Endometrium (tissue), 2 donors: ENCODE measurements around the gene XYLB.

ENCODE experiments used
- FAIRE-seq: peaks from 2 replicates; lab custom pipeline; 2012; peaks lifted over from hg19 to GRCh38; lab: Jason Lieb, UNC
- donor health status: control.
- donor health status: control.

The XYLB gene

DNA sequence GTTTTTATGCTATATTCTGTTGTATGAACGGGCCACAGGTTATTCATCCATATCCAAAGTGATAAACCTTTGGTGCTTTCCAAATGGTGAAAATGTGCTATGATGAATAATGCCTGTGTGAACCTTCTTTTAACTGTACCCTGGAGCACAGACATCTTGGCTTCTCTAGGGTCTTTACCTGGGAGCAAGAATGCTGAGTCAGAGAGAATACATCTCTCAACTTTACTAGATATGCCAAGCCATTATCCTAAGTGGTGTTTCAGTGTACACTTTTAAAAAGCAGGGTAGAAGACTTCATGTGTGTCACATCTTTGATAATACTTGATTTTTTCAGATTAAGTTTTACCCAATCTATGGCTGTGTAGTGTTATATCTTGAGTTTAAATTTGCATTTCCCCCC lies 23.5 kb upstream of the XYLB start:
- FAIRE-seq: no peak

DNA sequence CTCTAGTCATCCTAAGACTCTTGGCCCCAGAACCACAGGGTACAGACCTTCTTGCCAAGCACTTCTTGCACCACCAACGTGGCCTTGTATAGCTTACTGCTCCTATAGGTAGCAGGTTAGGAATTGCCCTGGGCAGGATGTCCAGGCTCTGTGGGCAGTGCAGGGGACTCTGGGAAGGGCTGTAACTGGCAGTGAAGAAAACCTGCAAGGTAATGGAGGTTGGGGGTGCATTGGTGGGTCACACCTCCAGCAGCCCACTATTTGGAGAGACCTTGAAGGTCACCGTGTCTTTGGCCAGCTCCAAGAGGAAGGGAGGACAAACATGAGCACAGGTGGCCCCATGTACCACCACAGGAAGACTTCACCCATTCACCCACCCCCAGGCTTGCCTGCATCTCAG lies 21.3 kb upstream of the XYLB start:
- no peak for FAIRE-seq

DNA sequence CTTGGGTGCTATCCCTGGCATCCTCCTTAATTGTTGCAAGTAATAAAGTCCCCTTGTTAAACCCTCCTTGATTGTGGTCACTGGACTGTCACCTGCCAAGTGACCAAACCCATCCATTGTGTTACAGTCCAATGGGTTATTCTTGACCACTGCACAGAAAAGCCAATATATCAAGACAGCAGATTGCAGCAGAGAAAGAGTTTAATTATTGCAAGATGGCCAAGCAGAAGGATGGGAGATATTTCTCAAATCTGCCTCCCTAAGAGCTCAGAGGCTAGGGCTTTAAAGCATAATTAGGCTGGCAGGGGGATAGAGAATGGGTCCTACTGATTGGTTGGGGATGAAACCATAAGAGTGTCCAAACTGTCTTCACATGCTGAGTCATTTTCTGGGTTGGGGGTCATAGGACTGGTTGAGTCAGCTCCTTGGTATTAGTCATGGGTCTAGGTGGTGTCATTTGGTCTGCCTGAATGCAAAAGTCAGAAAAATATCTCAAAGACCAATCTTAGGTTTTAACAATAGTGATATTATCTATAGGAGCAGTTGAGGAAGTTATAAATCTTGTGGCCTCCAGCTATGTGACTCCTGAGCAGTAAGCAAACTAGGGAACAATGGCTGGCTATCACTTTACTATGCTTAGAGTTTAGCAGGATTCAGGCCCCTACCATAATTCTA lies 19.1 kb upstream of the XYLB start:
- FAIRE-seq: no peak

DNA sequence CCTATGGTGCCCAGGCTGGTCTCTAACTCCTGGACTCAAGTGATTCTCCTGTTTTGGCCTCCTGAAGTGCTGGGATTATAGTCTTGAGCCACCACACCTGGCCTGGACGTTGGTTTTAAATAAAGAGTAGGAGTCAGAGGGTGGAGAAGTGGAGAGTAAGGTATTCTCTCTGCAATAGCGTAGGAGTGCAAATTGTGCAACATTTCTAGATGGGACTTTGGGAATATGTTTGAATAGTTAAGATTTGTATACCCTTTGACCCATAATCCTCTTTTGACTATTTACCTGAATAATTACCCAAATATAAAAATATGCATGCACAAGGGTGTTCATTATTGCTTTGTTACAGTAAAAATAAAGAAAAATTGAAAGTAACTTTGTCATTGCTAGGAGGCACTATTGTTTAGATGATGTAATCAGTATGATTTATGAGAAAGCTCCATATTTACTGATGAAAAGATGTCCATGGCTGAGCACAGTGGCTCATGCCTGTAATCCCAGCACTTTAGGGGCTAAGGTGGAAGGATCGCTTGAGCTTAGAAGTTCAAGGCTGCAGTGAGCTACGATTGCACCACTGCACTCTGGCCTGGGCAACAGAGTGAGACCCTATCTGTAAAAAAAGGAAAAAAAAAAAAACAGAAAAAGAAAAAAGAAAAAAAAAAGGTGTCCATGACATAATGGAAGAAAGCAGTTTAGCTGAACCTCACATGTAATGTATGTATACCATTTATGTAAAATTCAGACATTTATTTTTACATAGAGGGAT lies 15.1 kb upstream of the XYLB start:
- FAIRE-seq: no peak

DNA sequence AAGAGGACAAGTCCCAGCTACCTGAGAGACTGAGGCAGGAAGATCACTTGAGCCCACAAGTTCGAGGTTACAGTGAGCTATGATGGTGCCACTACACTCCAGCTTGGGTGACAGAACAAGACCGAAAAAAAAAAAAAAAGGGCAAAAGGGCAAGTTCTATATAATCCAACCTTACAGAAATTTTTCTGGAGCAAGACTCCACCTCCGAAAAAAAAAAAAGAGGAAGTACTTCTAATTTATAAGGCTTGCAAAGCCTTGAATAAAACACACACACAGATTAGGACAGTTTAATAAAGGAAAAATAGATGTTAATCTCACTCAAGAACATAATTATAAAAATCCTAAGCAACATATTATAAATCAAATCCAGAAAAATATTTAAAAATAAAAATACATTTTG lies 14.4 kb upstream of the XYLB start:
- no peak for FAIRE-seq

DNA sequence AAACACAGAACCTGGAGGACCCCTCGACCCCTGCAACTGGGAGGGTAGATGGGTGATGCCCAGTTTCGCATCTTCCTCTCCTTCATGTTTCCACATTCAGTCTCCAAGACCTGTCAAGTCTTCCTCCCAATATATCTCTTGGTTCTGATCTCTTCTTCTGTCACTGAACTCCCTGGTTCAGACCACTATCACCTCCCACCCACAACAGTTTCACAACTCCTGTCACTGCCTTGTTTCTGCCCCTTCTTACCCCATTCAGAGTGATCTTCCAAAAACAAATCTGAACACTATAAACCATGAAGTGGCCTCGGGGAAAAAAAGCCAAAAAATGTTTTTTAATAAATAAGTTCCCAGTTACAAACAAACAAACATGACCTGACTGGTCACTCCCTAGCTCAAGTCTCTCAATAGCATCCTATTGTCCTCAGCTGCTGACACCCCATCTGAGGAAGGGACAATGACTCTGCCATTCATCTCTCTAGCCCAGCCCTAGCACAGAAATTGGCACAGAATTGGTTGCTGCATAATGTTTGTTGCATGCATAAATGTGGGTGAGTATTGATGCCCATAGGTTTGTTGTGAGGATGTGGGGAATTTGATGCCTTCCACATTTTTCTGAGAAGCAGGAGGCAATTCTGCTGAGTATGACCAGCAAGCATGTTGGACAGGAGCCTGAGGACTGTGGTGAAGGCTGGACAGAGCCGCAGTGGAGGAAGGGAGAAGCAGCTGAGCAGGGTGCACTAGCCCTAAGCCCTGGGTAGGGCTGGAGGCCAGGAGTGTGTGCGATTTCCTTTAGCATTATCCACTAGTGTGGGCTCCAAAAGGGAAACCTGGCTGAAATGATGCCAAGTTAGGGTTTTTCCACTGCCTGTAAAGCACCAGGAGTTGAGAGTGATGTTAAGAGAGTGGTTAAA lies 12.2 kb upstream of the XYLB start:
- no peak for FAIRE-seq

DNA sequence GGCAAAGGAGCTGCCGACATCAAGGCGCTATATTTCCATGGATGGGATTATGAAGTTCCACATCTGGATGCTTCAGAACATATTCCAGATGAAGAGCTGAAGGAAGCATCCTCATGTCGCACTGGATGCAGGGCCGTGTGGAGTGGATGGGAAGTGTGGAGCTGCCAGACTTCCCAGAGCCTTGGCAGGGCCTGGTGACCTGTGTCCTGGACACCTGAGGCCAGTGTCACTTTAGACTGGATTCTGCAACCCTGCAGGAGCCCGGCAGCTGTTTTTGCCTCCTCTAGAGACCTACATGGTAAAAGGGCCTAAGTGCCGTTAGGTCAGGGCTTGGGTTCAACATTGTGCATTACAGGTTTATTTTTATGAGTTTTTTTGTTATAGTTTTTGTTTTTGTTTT lies 11.3 kb upstream of the XYLB start:
- no peak for FAIRE-seq

DNA sequence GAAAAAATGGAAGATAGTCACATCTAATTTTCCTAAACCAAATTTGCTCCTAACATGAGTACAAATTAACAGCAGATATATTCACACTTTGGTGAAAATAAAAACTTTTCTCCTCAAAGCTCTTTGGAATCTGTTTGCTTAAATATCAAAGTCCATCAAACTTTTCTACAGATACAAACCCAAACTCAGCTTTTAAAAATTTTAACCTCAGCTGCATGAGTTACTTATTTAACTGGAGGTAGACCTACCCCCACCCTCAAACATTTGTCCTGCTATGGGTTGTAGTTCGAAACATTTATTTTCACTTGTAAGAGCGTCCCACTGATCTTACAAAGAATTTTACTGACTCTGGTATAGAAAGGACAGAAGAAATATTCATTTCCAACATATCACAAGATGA lies 8.9 kb upstream of the XYLB start:
- FAIRE-seq: no peak

DNA sequence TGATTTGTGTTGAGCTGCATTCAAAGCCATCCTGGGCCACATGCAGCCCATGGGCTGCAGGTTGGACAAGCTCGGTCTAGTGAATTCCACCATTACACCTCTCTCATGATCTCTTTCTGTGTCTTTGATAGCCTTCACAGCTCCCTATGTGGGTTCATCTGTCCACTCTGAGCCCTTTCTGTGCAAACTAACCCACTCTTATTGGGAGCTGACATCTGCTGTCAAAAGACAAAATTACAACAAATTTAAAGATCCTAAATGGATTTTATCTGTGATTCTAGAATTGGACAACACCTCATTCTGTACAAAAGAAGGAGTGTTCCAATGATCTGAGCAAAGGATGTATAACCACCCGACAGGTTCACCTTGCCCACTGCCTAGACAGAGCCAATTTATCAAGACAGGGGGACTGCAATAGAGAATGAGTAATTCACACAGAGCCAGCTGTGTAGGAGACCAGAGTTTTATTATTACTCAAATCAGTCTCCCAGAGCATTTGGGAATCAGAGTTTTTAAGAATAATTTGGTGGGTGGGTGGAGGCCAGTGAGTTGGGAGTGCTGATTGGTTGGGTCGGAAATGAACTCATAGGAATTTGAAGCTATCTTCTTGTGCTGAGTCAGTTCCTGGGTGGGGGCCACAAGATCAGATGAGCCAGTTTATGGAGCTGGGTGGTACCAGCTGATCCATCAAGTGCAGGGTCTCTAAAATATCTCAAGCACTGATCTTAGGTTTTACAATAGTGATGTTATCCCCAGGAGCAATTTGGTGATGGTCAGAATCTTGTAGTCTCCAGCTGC lies 2.6 kb upstream of the XYLB start:
- no peak for FAIRE-seq

DNA sequence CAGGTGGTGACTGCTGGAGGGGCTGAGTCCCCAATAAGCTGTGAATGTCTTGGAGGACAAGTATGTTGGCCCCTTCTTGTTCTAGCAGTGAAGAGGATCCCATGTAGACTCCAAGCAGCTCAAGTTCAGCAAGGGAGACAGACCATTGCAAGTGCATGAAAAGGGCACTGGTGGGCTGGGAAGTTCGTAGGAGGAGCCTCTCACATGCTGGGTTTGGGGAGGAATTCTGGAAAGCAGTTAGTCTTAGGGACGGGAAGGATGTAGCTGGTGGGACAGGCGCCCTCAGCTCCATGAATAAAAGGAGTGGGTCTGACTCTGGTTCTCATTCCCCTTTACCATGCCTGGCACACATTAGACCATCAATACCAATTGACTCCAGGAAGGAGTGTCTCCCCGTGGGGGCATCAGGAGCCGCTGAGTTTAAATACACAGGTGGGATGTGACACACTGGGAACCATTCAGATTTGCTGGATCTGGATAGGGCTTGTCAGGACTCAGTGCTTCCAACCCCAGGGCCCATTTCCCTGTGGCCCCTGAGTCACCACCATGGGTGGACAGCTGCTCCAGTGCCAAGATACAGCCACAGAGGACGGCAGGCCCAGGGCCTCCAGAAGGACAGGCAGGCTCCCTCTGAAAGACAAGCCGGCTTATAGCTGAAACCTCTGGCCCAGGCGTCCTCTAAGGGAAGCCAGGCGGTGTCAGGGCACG lies 552 bp upstream of the XYLB start:
- FAIRE-seq: no peak

DNA sequence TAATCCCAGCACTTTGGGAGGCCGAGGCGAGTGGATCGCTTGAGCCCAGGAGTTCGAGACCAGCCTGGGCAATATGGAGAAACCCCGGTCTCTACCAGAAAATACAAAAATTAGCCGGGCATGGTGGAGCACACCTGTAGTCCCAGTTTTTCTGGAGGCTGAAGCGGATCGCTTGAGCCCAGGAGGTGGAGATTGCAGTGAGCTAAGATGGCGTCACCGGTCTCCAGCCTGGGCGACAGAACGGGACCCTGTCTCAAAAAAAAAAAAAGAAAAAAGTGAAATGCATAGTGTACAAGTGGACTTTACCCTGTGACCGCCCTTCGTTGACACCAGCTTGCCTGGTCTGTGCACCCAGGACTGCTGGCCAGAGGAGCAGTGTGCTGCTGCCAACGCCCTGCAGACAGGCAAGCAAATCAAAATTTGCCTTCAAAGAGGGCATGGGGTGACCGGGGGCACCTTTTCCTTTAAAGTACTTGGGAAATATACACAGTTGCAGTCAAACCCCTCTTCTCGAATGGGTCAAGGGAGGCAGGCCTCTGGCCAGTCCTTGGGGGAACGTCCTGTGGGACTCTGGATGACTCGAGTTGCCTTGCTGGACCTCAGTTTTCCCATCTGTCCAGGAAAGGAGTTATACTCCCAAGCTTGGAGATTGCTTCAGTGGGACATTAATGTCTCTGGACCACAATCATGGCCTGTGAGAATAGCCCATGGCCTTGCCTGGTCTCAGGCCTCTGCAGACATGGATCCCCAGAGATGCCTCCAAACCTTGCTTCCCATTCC lies 1.0 kb downstream of the XYLB start:
- FAIRE-seq: no peak

DNA sequence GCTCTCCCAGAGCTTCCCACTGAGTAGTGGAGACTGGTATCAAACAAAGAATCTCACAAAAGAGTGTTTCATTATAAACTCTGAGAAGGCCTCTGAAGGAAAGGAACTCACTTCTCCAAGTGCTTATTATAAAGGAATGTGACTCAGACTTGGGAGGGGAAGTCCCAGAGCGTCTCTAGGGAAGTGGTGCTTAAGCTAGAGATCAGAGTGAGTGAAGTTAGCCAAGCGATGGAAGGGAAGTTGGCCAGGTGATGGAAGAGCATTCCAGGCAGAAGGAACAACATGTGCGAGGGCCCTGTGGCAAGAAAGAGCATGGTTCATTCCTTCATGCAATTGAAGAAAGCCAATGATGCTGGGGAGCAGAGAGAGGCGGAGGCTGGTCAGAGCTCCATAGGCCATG lies 2.3 kb downstream of the XYLB start:
- no peak for FAIRE-seq

DNA sequence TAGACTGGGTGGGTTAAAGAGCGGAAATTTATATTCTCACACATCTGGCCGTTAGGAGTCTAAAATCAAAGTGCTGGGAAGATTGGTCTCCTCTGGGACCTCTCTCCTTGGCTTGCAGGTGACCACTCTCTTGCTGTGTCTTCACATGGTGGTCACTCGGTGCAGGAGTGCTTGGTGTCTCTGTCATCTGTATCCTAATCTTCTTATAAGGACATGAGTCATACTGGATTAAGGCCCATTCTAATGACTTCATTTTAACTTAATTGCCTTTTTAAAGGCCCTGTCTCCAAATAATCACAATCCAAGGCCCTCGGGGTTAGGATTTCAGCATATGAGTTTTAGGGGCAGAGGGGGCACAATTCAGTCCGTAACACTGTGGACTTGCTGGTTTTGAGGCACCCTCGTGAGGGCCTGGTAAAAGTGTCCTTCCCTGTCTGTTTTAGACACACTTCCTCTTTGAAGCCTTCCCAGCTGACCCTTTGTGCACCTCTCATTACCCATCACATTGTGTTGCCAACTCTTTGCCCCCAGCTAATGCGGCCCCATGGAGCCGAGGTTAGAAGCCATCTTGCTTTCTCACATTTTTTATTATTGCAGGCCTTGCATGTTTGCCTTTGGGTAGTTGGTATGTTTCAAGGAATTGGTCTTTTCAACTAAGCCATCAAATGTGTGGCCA lies 3.2 kb downstream of the XYLB start:
- no peak for FAIRE-seq

DNA sequence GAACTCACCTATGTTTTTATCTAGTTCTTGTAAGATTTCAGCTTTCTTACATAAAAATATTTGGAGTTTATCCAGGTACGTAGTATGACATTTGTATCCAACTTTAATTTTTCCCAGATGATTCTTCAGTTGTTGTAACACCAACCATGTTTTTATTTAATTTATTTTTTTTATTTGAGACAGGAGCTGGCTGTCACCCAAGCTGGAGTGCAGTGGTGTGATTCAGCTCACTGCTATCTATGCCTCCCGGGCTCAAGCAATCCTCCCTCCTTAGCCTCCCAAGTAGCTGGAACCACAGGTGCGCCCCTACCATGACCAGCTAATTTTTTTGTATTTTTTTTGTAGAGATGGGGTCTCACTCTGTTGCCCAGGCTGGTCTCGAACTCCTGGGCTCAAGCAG lies 6.6 kb downstream of the XYLB start:
- no peak for FAIRE-seq

DNA sequence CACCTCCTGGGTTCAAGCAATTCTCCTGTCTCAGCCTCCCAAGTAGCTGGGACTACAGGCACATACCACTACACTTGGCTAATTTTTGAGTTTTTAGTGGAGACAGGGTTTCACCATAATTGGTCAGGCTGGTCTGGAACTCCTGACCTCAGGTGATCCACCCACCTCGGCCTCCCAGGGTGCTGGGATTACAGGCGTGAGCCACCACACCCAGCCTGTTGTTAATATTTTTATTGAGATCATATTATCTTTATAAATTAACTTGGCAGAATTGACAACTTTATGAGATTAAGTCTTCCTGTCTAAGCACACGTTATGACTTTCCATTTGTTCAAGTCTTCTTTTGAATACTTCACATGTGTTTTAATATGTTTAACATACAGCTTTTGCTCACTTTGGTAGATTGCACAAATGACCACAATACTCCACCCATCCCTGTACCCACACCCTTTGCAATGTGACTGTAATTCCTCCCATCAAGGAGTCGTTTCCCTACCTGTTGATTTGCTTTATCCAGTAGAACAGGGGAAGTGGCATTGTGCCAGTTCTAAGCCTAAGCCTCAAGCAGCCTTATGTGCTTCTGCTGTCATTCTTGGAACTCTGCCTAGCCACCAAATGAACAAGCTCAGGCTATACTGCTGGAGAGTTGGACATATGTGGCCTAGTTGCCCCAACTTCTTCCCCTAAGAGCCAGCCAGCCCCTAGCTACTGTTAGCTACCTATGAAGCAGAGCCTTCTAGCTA lies 8.2 kb downstream of the XYLB start:
- FAIRE-seq: no peak

DNA sequence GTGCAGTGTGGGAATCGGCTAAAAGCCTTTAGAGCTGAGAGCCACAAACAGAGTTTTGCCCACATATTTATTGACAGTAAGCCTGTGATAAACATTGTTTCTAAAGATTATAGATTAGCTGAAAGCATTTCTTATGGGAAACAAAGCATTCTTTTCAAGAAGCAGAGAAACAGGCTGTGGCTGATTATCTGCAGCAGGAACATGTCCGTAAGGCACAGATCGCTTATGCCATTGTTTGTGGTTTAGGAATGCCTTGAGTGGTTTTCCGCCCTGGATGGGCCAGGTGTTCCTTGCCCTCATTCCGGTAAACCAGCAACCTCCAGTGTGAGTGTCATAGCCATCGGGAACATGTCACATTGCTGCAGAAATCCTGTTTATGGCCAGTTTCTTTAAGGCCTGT lies 12.5 kb downstream of the XYLB start:
- no peak for FAIRE-seq

DNA sequence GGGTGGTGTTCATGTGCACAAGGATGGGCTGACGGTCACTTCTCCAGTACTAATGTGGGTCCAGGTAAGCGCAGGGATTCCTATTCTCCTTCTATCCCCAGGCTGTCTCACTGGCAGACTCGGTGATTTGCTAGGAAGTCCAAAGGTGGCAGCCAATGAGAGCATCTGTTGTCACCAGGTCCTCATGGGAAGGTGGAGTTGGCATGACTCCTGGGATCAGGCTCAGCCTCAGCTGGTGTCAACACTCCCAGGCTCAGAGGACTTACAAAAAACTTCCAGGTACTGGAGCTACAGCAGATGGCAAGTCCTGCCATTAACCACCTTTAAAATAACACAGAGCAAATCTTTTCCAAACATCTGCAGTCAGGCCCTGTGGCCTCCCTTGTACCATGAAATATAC lies 13.8 kb downstream of the XYLB start:
- FAIRE-seq: no peak

DNA sequence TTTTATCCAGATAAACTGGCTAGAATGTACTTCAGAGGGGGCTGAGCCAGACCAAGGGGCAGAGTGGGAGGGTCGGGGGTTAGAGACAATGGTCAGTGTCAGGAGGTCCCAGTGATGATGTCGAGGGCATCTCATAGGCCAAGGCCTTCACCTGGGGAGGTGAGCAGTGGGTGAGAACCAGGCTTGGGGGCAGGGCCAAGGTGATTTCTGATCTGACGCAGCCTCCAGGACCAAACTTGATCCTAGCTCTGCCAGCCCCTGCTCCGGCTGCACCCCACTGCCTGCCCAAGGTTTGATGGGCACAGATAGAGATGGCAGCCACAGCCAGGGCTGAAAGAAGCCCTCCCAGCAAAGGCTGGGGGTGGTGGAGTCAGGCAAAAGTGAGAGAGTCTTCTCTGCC lies 14.9 kb downstream of the XYLB start:
- FAIRE-seq: no peak

DNA sequence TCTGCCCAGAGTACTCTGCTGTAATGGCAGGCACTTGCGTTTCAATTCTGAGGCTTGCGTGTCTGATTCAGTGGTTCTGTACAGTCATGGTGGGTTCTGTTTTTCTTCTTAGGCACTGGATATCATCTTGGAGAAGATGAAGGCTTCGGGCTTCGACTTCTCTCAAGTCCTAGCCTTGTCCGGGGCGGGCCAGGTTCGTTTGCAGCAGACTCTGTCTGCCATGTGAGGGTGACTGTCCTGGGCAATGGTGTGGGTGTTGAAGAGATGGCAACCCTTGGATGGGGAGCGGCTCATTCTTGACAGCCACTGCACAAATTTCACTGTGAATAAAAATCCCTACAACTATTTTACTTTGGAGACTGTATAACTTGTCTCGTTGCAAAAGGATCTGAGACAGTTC lies 16.2 kb downstream of the XYLB start:
- FAIRE-seq: no peak
